ENCODE data around the gene TEX13A.

Gene TEX13A

DNA sequence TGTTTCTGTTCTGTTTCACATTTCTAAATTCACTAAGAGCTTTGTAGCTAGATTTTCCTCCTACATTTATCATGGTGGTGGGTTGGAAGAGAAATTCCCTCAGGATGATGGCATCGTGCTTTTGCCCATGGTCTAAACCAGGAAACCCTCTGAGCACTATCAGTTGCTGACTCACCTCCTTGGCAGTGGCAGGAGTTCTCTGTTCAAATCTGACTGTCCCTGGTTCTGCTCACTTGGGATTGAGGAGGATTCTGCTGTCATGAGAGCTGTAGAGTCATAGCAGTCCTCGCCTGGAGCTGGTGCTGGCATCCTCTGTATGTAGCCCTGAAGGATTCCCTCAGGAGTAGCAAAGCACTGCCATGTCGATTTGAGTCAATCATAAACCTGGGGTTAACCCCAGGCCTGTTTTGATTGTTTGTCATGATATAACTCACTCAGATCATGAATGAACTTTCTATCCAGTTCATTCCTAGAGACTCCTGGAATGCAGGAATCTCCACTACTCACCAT lies 9.4 kb downstream of the TEX13A start:
- TF ChIP-seq CTCF (IDR thresholded peaks at IDR 0.05), result no peak

GRCh38 chrX:105210258-105210657 lies 10.2 kb downstream of the TEX13A start:
- no peak for TF ChIP-seq CTCF (IDR thresholded peaks at IDR 0.05)

DNA sequence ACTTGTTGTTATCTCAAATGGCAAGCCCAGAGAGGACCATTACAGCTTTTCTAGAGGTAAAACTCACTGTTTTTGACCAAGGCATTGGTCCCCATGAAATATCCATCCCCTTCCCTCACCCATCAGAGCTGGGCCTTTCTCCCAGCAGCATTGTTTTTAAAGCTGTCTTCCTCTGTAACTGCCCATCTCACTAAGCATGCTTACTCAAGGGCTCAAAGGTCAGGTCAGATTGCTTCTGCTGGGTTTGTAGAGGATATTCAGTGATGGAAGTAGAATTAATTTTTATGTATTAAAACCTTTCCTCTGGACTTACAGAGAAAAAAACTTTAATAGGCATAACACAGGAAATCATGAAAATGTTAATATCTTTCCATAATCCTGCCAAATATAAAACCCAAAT lies 11.1 kb downstream of the TEX13A start:
- TF ChIP-seq CTCF (IDR thresholded peaks at IDR 0.05), result no peak

- no peak for TF ChIP-seq CTCF (IDR thresholded peaks at IDR 0.05)
Observed at GRCh38 chrX:105191878-105192277, 28.6 kb downstream of the TEX13A start.

DNA sequence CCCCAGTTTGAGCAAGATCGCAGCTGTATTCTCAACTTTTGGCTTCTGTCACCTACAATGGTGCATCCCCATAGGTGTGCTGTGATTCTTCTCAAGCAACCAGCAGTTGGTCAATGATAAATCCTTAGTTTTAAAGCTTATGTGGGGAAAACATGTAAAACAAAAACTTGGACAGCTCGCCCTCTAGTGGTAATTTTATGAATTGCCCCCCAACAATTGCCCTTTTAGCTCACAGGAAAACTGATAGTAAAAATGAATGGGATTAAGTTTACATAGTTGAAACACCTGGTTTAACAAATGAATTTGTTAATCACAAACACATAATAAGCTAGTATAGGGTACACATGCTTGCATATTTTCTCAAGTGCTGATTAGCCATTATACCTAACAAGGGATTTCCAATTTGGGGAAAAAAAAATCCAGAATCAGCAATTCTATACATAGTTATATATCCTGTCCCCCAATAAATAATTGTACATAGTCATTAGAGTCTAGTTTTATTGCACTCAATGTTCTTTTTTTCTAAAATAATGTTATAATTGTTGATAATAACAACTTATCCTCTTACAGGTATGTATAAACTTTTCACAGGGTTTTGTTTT lies 30.1 kb downstream of the TEX13A start:
- peak; percentile 60 for TF ChIP-seq CTCF (IDR thresholded peaks at IDR 0.05)

- no peak for TF ChIP-seq CTCF (IDR thresholded peaks at IDR 0.05)
Observed at GRCh38 chrX:105189093-105189492, 31.4 kb downstream of the TEX13A start.

DNA sequence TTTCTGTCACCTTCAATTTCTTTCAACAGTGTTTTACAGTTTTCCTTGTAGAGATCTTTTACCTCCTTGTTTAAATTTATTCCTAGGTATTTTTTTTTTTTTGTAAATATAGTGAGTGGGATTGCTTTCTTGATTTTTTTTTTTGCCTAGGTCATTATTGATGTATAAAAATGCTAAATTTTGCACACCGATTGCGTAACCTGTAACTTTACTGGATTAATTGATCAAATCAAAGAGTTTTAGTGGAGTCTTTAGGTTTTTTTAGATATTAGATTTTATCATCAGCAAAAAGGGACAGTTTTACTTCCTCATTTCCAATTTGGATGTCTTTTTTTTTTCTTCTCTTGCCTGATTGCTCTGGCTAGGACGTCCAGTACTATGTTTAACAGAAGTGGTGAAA lies 40.9 kb downstream of the TEX13A start:
- TF ChIP-seq CTCF (IDR thresholded peaks at IDR 0.05), result no peak

DNA sequence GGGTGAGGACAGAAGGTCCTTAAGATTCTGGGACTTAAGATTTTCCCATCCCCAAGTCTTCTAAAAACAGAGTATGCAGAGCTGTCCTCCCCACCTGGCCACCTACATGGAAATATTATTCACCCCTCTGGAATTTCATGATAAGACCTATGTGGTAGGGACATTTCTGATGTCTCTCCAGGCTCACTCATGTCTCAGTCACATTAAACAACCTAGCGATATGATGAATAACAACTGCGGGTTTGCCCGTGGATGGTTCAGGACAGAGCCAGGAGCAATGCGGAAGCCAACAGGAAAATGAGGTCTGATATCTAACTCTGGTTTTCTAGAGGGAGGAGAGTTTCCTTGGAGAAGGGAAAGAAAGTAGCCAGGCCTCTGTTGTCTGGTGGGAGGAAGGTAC lies 47.4 kb downstream of the TEX13A start:
- TF ChIP-seq CTCF (IDR thresholded peaks at IDR 0.05), result no peak

All from LNCAP (cell line).